Measurements from ENCODE around the gene KLRC2.

Gene KLRC2

DNA sequence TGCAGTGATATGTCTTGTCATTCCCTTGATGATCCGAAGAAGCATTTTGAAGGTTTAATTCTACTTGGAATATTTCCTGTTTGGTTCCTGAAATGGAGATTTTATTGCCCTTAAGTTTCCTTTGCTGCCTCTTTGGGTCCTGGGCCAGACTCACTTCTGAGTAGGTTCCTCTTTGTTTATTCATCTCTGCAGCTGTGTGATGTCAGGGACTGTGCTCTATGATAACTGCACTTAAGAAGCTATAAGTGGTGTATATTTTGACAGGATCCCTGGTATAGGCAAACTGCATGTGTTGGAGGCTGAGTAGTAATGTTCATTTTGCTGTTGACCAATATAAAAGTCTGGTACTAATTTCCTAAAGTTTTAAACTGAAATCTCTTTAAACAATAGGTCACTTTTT is 26.4 kb downstream of the KLRC2 start, which contains the start of gene KLRC4:
KLRC4 (minus strand) TSS at position 366 of the 400 bp plus-strand sequence; CDS start at position 184, 182 bp downstream.
- Histone ChIP-seq H3F3A (ENCODE audit: insufficient read depth, low read length) (0 out of 2 replicates have a peak, but pooled peaks cover 7% of the 10 kb centered on the region), H3K9ac (ENCODE audit: low read length) (peak within 1 kb of the TSS; percentile 77), H2AFZ (ENCODE audit: low read length) (no peak within 1 kb of the TSS), H3K27me3 (ENCODE audit: insufficient read depth, low read length) (no peaks in the 10 kb centered on the region), H4K20me1 (ENCODE audit: insufficient read depth, low read length) (no peaks in the 10 kb centered on the region), H3K36me3 (ENCODE audit: insufficient read depth, low read length) (peaks cover 66% of the 10 kb centered on the region), H3K9me2 (ENCODE audit: low read depth, low read length) (no peaks in the 10 kb centered on the region), H3K79me2 (ENCODE audit: insufficient read depth, low read length) (peaks cover 54% of the 10 kb centered on the region), H3K9me3 (ENCODE audit: low read length) (peaks cover 12% of the 10 kb centered on the region; the same call in 1 of the 2 replicates), H3K4me2 (ENCODE audit: low read length) (peak within 1 kb of the TSS; percentile 70), H3K4me1 (ENCODE audit: insufficient read depth, low read length, severe bottlenecking) (peaks cover 55% of the 10 kb centered on the region), H3K4me3 (ENCODE audit: low read depth, low read length, poor library complexity, severe bottlenecking) (peak within 1 kb of the TSS; percentile 83), H3K27ac (ENCODE audit: low read depth, low read length, poor library complexity, severe bottlenecking) (peak within 1 kb of the TSS; percentile 93)
- TF ChIP-seq, protein P1, sequence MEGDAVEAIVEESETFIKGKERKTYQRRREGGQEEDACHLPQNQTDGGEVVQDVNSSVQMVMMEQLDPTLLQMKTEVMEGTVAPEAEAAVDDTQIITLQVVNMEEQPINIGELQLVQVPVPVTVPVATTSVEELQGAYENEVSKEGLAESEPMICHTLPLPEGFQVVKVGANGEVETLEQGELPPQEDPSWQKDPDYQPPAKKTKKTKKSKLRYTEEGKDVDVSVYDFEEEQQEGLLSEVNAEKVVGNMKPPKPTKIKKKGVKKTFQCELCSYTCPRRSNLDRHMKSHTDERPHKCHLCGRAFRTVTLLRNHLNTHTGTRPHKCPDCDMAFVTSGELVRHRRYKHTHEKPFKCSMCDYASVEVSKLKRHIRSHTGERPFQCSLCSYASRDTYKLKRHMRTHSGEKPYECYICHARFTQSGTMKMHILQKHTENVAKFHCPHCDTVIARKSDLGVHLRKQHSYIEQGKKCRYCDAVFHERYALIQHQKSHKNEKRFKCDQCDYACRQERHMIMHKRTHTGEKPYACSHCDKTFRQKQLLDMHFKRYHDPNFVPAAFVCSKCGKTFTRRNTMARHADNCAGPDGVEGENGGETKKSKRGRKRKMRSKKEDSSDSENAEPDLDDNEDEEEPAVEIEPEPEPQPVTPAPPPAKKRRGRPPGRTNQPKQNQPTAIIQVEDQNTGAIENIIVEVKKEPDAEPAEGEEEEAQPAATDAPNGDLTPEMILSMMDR (IDR thresholded peaks at IDR 0.05; ENCODE audit: low read length), result no peak

DNA sequence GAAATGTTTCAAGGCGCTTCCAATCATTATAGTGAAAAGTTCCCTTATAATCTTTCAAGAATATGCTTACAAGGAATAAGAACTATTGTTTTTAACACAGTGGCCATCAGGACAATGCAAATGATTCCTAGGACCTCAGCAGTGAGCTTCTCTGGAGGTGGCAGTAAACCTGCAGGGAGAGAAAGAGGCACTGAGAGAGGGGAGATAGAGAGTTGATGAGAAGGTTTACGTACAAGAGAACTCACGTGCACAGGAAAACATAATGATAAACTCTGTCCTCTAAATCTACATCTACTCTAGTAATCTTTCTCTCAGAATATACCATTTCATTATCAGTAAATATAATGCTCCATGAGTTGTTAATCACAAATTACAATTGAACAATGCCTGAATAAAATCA is 27.0 kb downstream of the KLRC2 start:
- Histone ChIP-seq H3K27ac (ENCODE audit: low read depth, low read length, poor library complexity, severe bottlenecking) (peak overlapping the region; percentile 93), H3K36me3 (ENCODE audit: insufficient read depth, low read length) (peaks cover 67% of the 10 kb centered on the region), H4K20me1 (ENCODE audit: insufficient read depth, low read length) (no peaks in the 10 kb centered on the region), H2AFZ (ENCODE audit: low read length) (no peak overlapping the region), H3K4me2 (ENCODE audit: low read length) (peak overlapping the region; percentile 70), H3K9ac (ENCODE audit: low read length) (peak overlapping the region; percentile 77), H3K4me3 (ENCODE audit: low read depth, low read length, poor library complexity, severe bottlenecking) (peak overlapping the region; percentile 83), H3F3A (ENCODE audit: insufficient read depth, low read length) (0 out of 2 replicates have a peak, but pooled peaks cover 7% of the 10 kb centered on the region), H3K9me2 (ENCODE audit: low read depth, low read length) (no peaks in the 10 kb centered on the region), H3K9me3 (ENCODE audit: low read length) (peaks cover 12% of the 10 kb centered on the region; the same call in 1 of the 2 replicates), H3K27me3 (ENCODE audit: insufficient read depth, low read length) (no peaks in the 10 kb centered on the region), H3K79me2 (ENCODE audit: insufficient read depth, low read length) (peaks cover 60% of the 10 kb centered on the region), H3K4me1 (ENCODE audit: insufficient read depth, low read length, severe bottlenecking) (peaks cover 61% of the 10 kb centered on the region)
- TF ChIP-seq, protein P1 (IDR thresholded peaks at IDR 0.05; ENCODE audit: low read length), result no peak
- TF ChIP-seq EZH2 (IDR thresholded peaks at IDR 0.05; ENCODE audit: borderline replicate concordance, low read length), result no peak

DNA sequence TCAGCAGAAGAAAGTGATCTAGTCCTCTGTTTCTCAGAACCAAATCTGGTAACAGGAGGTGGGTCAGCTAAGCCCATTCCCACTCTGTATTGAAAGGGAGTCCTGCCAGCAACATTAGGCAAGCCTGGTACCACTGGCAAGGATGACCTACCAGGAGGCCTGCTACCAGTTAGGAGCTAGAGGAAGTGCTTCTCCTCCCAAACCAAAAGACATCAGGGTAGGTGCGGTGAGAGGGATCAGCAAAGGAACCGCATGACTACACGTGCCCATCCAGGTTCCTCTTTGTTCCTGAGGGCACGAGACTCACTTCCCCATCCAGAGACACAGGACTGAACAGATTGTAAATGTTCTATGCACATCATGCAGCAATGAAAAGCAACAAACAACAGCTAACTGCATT is 29.1 kb downstream of the KLRC2 start:
- Histone ChIP-seq H4K20me1 (ENCODE audit: insufficient read depth, low read length) (no peaks in the 10 kb centered on the region), H3K9me3 (ENCODE audit: low read length) (peaks cover 12% of the 10 kb centered on the region; the same call in 1 of the 2 replicates), H3K27ac (ENCODE audit: low read depth, low read length, poor library complexity, severe bottlenecking) (peak overlapping the region; percentile 93), H2AFZ (ENCODE audit: low read length) (no peak overlapping the region), H3K4me3 (ENCODE audit: low read depth, low read length, poor library complexity, severe bottlenecking) (peak overlapping the region; percentile 83), H3K27me3 (ENCODE audit: insufficient read depth, low read length) (no peaks in the 10 kb centered on the region), H3K4me1 (ENCODE audit: insufficient read depth, low read length, severe bottlenecking) (peaks cover 63% of the 10 kb centered on the region), H3K4me2 (ENCODE audit: low read length) (peak overlapping the region; percentile 70), H3K36me3 (ENCODE audit: insufficient read depth, low read length) (peaks cover 68% of the 10 kb centered on the region), H3K9me2 (ENCODE audit: low read depth, low read length) (no peaks in the 10 kb centered on the region), H3F3A (ENCODE audit: insufficient read depth, low read length) (0 out of 2 replicates have a peak, but pooled peaks cover 3% of the 10 kb centered on the region), H3K79me2 (ENCODE audit: insufficient read depth, low read length) (peaks cover 77% of the 10 kb centered on the region), H3K9ac (ENCODE audit: low read length) (peak overlapping the region; percentile 77)
- TF ChIP-seq, protein P1 (IDR thresholded peaks at IDR 0.05; ENCODE audit: low read length), result no peak
- TF ChIP-seq EZH2 (IDR thresholded peaks at IDR 0.05; ENCODE audit: borderline replicate concordance, low read length), result no peak
